HG02970 (cell line): ENCODE data around the gene TNNI3.
A peak's percentile ranks its signal among the peaks of the same experiment; 100 is the strongest.
"Not testable (repeated sequence)": the region's sequence is repeated elsewhere in the genome, so short reads cannot be mapped to it uniquely, and the experiment has no call there.

Experiments
- ATAC-seq: cut with Tn5 transposase; IDR thresholded peaks from one replicate; pipeline ENCODE4 v1.9.1; 2021; ENCODE audit warnings: mild to moderate bottlenecking, moderate library complexity, moderate number of reproducible peaks; ENCODE audit not compliant: unreplicated experiment, low FRiP score

TNNI3 gene

GRCh38 chr19:55157064-55157908 is at the start of gene TNNI3:
TSS of gene TNNI3 (minus strand) at chr19:55157732. CDS start at chr19:55157589, 143 bp downstream.
- no peak for ATAC-seq

GRCh38 chr19:55206664-55207500 is 49.4 kb upstream of the TNNI3 start:
- ATAC-seq: no peak

- not testable (repeated sequence) for ATAC-seq
These were observed 44.7 kb upstream of the TNNI3 start for GRCh38 chr19:55202199-55202598.

DNA sequence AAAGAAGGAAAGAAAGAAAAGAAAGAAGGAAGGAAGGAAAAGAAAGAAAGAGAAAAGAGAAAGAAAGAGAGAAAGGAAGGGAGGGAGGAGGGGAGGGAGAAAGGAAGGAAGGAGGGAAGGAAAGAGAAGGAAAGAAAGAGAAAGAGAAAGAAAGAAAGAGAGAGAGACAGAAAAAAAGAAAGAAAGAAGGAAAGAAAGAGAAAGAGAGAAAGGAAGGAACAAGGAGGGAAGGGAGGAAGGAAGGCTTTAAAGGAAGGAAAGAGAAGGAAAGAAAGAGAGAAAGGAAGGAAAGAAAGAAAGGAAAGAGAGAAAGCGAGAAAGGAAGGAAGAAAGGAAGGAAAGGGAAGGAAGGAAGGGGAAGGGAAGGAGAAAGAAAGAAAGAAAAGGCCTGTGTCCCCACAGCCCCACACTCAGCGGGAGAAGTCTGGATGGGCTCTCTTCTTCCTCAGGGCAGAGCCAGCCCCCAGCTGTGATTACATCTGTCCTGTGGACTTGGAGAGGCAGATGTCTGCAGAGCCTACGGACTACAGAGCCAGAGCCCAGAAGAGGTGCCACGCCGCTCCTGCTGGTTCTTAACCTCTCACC is 42.2 kb upstream of the TNNI3 start:
- no peak for ATAC-seq

GRCh38 chr19:55198651-55199050 is 41.1 kb upstream of the TNNI3 start:
- ATAC-seq: no peak

- no peak for ATAC-seq
These were observed 40.0 kb upstream of the TNNI3 start for GRCh38 chr19:55197528-55197927.

- no peak for ATAC-seq
These were observed 39.3 kb upstream of the TNNI3 start for GRCh38 chr19:55196803-55197202.

- no peak for ATAC-seq
These were observed 35.9 kb upstream of the TNNI3 start for GRCh38 chr19:55193481-55193880.

GRCh38 chr19:55189403-55189835 is 31.9 kb upstream of the TNNI3 start:
- no peak for ATAC-seq

GRCh38 chr19:55188625-55189024 is 31.1 kb upstream of the TNNI3 start:
- ATAC-seq: no peak

DNA sequence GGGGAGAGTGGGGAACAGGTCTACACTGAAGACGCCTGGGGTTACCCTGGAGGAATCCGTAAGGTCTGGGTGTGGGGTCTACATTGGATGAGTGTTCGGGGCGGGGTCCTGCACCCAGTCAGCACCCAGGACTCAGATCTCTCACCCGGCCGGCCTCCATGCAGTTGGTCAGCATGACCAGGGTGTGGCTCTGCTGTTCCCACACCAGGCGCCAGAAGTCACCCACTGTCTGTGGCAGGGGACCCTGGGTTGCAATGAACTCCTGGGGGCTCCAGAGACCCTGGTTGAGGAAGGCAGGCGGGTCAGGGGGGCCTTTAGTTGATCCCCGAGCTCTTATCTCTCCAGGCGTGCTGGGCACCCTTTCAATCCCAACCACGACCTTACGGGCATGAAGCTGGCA is 28.5 kb upstream of the TNNI3 start:
- ATAC-seq: no peak

GRCh38 chr19:55181740-55182139 is 24.2 kb upstream of the TNNI3 start:
- ATAC-seq: no peak

DNA sequence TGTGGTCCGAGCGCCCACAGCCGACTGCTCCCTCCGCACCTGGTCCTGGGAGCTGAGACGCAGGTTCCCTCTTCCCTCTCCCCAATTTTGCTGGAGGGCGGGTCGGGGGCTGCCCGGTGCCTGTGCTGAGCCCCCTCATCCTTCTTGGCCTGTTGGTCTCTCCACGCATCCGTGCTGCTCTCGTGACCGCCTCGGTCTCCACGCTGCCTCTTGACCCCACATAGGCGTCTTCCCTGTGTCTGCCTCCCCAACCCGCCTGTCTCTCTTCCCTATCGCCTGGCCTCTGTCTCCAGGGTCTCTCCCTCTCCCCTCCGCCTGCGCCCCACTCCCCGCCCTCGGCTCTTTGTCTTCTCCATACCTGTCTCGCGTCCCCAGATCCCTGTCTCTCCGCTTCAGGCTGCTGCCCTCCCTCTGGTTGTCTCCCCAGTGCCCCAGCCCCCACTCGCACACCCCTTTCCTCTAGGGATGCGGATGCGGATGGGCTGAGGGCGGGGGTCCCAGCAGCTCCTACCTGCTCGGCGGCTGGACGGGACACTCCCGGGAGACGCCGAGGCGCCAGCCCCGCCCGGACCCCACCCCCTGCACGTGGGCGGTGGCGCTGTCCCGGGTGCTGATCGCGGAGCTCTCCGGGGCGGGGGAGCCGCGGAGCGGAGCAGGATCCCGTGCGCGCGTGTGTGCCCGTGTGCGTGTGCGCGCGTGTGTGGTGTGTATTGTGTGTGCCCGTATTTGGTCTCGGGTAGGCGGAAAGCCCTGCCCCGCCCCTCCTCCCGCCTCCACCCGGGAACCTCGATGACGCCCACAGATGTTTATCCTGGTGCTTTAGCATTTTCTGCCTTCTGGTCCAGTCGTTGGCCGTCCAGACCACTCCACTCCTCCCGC is 22.3 kb upstream of the TNNI3 start, which contains the start of gene SYT5:
TSS of gene SYT5 (minus strand) at position 684 of the 879 bp plus-strand sequence. CDS start 1,248 bp downstream, outside the sequence.
- ATAC-seq: no peak

DNA sequence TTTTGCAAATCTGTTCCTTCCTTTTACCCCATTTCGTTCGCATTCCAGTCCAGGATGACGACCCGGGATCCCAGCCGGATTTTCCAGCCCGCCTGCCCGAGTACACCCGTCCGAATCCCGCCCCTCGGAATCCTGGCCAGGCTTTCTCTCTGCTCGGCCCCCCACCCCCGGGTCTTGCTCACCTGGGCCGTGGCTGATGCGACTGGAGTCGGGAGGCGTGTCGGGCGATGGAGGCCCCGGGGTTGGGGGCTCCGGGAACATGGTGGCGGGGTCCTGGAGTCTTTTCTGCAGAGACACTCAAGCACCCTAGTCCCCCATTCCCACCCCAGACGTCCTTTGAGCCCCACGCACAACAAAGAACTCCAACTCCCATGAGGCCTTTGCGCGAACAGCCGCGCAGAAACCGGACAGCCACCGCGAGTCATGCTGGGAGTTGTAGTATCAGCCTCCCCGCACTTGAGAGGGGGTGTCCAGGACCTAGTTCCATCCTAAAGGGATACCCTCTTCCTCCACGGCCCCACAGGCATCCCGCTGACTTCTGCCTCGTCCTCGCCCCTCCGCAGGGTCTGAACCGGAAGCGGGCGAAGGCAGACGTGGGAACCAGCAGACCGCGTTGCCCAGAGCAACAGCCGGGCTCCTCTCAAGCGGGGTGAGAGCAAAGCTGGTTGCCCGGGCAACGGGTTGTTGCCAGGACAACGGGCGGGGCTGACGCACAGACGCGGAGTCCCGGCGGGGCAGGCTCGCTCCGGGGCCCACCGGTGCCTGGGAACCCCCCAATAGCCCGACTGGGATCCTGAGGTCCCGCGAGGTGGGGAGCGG is 21.5 kb upstream of the TNNI3 start:
- peak; percentile 59 for ATAC-seq

GRCh38 chr19:55176076-55176475 is 18.5 kb upstream of the TNNI3 start:
- ATAC-seq: no peak

DNA sequence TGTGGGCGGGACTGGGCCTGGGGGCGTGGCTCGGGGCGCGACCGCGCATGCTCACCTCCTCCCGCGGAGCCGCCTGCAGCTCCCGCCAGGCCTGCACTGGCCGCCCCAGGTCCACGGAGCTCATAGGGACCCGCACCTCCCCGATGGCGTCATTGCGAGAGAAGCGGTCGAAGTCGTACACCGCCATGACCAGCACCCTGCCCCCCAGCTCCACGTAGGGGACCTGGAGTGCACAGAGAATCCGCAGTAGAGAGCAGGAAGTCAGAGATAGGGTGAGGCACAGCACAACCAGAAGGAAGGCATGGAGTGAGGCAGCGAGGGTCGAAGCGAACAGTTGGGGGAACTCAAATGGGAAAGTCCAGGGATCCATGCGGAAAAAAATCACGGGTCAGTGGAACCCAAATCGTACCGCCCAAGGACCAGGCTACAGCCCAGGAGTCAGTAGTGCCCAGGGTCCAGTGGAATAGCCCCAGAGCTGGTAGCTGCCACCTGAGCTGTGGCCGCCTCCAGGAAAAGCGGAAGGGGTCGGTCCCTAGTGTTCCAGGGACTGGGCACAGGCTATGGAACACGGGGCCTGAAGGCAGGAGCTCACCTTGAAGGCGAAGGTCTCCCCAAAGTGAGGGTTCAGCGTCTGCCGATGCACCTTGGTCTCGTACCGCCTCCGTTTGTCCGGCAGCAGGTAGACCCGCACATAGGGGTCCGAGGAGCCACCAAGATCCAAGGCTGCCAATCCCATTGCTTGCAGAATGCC is 17.8 kb upstream of the TNNI3 start:
- no peak for ATAC-seq

GRCh38 chr19:55174425-55175116 is 17.0 kb upstream of the TNNI3 start:
- no peak for ATAC-seq
